Right lung (tissue), 5 donors: ENCODE data around the gene KCTD1. TPM values are rescaled to one million over a fixed set of nuclear protein-coding genes. Genes with fewer than 3 reads are reported as not detected.

Source experiments
- DNase-seq, 2 donors: peaks; one replicate each; pipeline ENCODE4 v3.0.0-alpha.2; 2013
- polyA plus RNA-seq, 5 donors: library from polyadenylated mRNA; unstranded; fragments of 120-200 nt; gene quantifications; one replicate each; pipeline versions ENCODE4 v1.2.1 to v1.2.3, GENCODE V29; 2013; ENCODE audit warnings: inconsistent platforms in 1 of 5, low replicate concordance in 1 of 5; ENCODE audit not compliant: insufficient read length in 5 of 5, insufficient read depth in 1 of 5

KCTD1 gene
- polyA plus RNA-seq, 5 donors, result 15.8 to 19.3 (median 18.8) TPM

GRCh38 chr18:26432651-26433424 lies 115.5 kb downstream of the KCTD1 start:
- no peak for DNase-seq

GRCh38 chr18:26429535-26430226 lies 118.7 kb downstream of the KCTD1 start:
- DNase-seq, result no peak

GRCh38 chr18:26425148-26425531 lies 123.2 kb downstream of the KCTD1 start:
- DNase-seq, result no peak

- no peak for DNase-seq
These were observed 123.8 kb downstream of the KCTD1 start for GRCh38 chr18:26424428-26425147.

- no peak for DNase-seq
These were observed 125.7 kb downstream of the KCTD1 start for GRCh38 chr18:26422472-26423162.

- DNase-seq, result no peak
These were observed 126.4 kb downstream of the KCTD1 start for GRCh38 chr18:26421931-26422330.

- no peak for DNase-seq
These were observed 126.8 kb downstream of the KCTD1 start for GRCh38 chr18:26421503-26421902.

- no peak for DNase-seq
These were observed 128.6 kb downstream of the KCTD1 start for GRCh38 chr18:26419746-26420145.

- no peak for DNase-seq
These were observed 130.1 kb downstream of the KCTD1 start for GRCh38 chr18:26418225-26418624.

- no peak for DNase-seq
These were observed 131.2 kb downstream of the KCTD1 start for GRCh38 chr18:26417190-26417589.

- DNase-seq, result no peak
These were observed 131.7 kb downstream of the KCTD1 start for GRCh38 chr18:26416652-26417150.

- DNase-seq, result no peak
These were observed 132.7 kb downstream of the KCTD1 start for GRCh38 chr18:26415631-26416030.

- no peak for DNase-seq
These were observed 133.4 kb downstream of the KCTD1 start for GRCh38 chr18:26414901-26415440.

- DNase-seq, result no peak
These were observed 139.3 kb downstream of the KCTD1 start for GRCh38 chr18:26409091-26409490.

GRCh38 chr18:26407736-26408601 lies 140.4 kb downstream of the KCTD1 start:
- DNase-seq, result no peak

- no peak for DNase-seq
These were observed 141.4 kb downstream of the KCTD1 start for GRCh38 chr18:26406854-26407517.

- no peak for DNase-seq
These were observed 142.0 kb downstream of the KCTD1 start for GRCh38 chr18:26406324-26406723.

GRCh38 chr18:26405190-26405801 lies 143.1 kb downstream of the KCTD1 start:
- no peak for DNase-seq
